HepG2 (cell line): ENCODE measurements around the gene CD300LF. TPM values are rescaled to one million over a fixed set of nuclear protein-coding genes. Genes with fewer than 3 reads are reported as not detected.

ENCODE experiments used
- ATAC-seq: fragments of 200-7000 bp; cut with Tn5 transposase; 3 replicates; pipeline ENCODE4 v1.9.1; 2020; ENCODE audit warnings: mild to moderate bottlenecking, moderate library complexity
- BruUV-seq: library from RNA; stranded (reverse); fragments of 400-500 nt; replicated peaks from 2 replicates; lab custom pipeline; 2021; lab: Mats Ljungman, UMichigan
- CTCF ChIA-PET: fragments of 300-600 bp; formaldehyde crosslinking; extraction: SDS; loops from one replicate; lab custom pipeline; 2021; ENCODE audit warnings: low total read pairs, inconsistent platforms, low intra/inter-chr PET ratio; lab: Yijun Ruan, JAX
- POLR2A ChIA-PET: fragments of 350-600 bp; sonication (Branson Sonifier 250); formaldehyde crosslinking; loops from one replicate; lab custom pipeline; 2020; ENCODE audit warnings: antibody characterized with exemption, inconsistent platforms; lab: Yijun Ruan, JAX
- DNase-seq: peaks from one replicate; pipeline ENCODE4 v3.0.0-alpha.2; 2015; ENCODE audit warnings: low spot score
- FAIRE-seq: peaks from 3 replicates; lab custom pipeline; 2011; peaks lifted over from hg19 to GRCh38; lab: Jason Lieb, UNC
- H2AFZ ChIP-seq: one replicate; pipeline ENCODE4 v1.6.1; 2011; ENCODE audit warnings: low read length, inconsistent platforms
- H3K27ac ChIP-seq: fragments of 300-600 bp; 3 replicates; pipeline ENCODE4 v1.8.0; 2011; ENCODE audit warnings: mixed run types, mild to moderate bottlenecking, mixed read lengths, low read length, inconsistent platforms; ENCODE audit not compliant: insufficient read depth; ENCODE audit errors: extremely low read length
- H3K27me3 ChIP-seq, 2 experiments: fragments of 200-600 bp in 1 of 2; 2 replicates in 1 of 2; 3 replicates in 1 of 2; pipeline versions ENCODE4 v1.6.0 to v1.8.0; 2011; ENCODE audit warnings: low read length in 2 of 2, mild to moderate bottlenecking in 2 of 2, moderate library complexity in 2 of 2, inconsistent platforms in 1 of 2; ENCODE audit not compliant: insufficient read depth in 2 of 2, control insufficient read depth in 1 of 2
- H3K36me3 ChIP-seq, 2 experiments: fragments of 200-600 bp in 1 of 2; replicated peaks in 1 of 2; 2 replicates in 1 of 2; 3 replicates in 1 of 2; pipeline versions ENCODE4 v1.5.1 to v1.8.0; 2011; ENCODE audit warnings: low read length in 2 of 2, inconsistent platforms in 1 of 2; ENCODE audit not compliant: insufficient read depth in 2 of 2, control insufficient read depth in 1 of 2
- H3K4me1 ChIP-seq: 2 replicates; pipeline ENCODE4 v1.5.1; 2012; ENCODE audit warnings: low read length, inconsistent platforms; ENCODE audit not compliant: insufficient read depth
- H3K4me2 ChIP-seq: 2 replicates; pipeline ENCODE4 v1.6.0; 2011; ENCODE audit warnings: low read depth, low read length, inconsistent platforms
- H3K4me3 ChIP-seq, 3 experiments: fragments of 200-600 bp in 1 of 3; sonication (generic), shearing (Covaris generic) in 1 of 3; replicated peaks in 1 of 3; 2 replicates each; pipeline ENCODE4 v1.5.1; 2011 to 2016; ENCODE audit warnings: low read length in 3 of 3, inconsistent platforms in 2 of 3, low read depth in 2 of 3, mild to moderate bottlenecking in 2 of 3, control low read depth in 1 of 3, mixed read lengths in 1 of 3; ENCODE audit not compliant: insufficient read depth in 1 of 3
- H3K79me2 ChIP-seq: one replicate; pipeline ENCODE4 v1.6.1; 2011; ENCODE audit warnings: low read length, inconsistent platforms; ENCODE audit not compliant: insufficient read depth
- H3K9ac ChIP-seq: 2 replicates; pipeline ENCODE4 v1.6.0; 2011; ENCODE audit warnings: mild to moderate bottlenecking, low read depth, low read length, inconsistent platforms; ENCODE audit not compliant: insufficient read depth
- H3K9me3 ChIP-seq: 2 replicates; pipeline ENCODE4 v1.5.1; 2012; ENCODE audit warnings: mild to moderate bottlenecking, low read length
- H4K20me1 ChIP-seq: 2 replicates; pipeline ENCODE4 v1.6.0; 2011; ENCODE audit warnings: inconsistent platforms, mild to moderate bottlenecking, low read length, moderate library complexity; ENCODE audit not compliant: insufficient read depth
- RXRA ChIP-seq: sonication (generic); formaldehyde crosslinking; IDR thresholded peaks from 2 replicates; pipeline ENCODE4 v1.5.1; 2020; ENCODE audit warnings: missing genetic modification reagents
- SMAD9 ChIP-seq: sonication (generic); formaldehyde crosslinking; IDR thresholded peaks from 2 replicates; pipeline ENCODE4 v1.5.1; 2020; ENCODE audit warnings: mild to moderate bottlenecking, missing genetic modification reagents
- ZKSCAN8 ChIP-seq: IDR thresholded peaks from 2 replicates; pipeline ENCODE4 v1.6.1; 2016; ENCODE audit warnings: borderline replicate concordance, missing genetic modification reagents, missing compliant biosample characterization
- ZNF33A ChIP-seq: sonication (generic); formaldehyde crosslinking; IDR thresholded peaks from 2 replicates; pipeline ENCODE4 v1.5.1; 2020; ENCODE audit warnings: missing genetic modification reagents, mild to moderate bottlenecking, moderate library complexity, borderline replicate concordance
- ZNF431 ChIP-seq: sonication (generic); formaldehyde crosslinking; IDR thresholded peaks from 2 replicates; pipeline ENCODE4 v1.9.0; 2022; ENCODE audit warnings: missing genetic modification reagents, low read depth, mild to moderate bottlenecking, borderline replicate concordance
- WGBS: methylation state at CpG from one replicate; pipeline ENCODE4 v1.1.6; 2017; ENCODE audit warnings: low lambda C conversion rate; 5-methylcytosine and 5-hydroxymethylcytosine counted together
- in situ Hi-C: cut with HindIII; loops from 2 replicates; pipeline ENCODE4 v1.10.0; 2017; ENCODE audit warnings: low pct_unique_long_range_greater_than_20kb; ENCODE audit not compliant: extremely low pct_ligation_motif_present
- intact Hi-C: fragments of 100-400 bp; cut with micrococcal nuclease; formaldehyde crosslinking; loops from one replicate; pipeline ENCODE4 v1.10.0; 2022; ENCODE audit not compliant: unreplicated experiment
- polyA plus RNA-seq, 8 experiments: library from polyadenylated mRNA; depleted of rRNA in 3 of 8; stranded (reverse) in 7 of 8; unstranded in 1 of 8; fragments of >200 nt; fragmentation: Illumina TruSeq in 4 of 8; extraction: Trizol in 4 of 8; gene quantifications; 2 replicates each; pipeline versions ENCODE4 v1.2.1 to v1.2.3, GENCODE V29; 2011 to 2016; ENCODE audit warnings: low read depth in 4 of 8, missing spikeins in 1 of 8, mixed read lengths in 1 of 8; ENCODE audit not compliant: insufficient read depth in 1 of 8
- total RNA-seq, 5 experiments: library from RNA; depleted of rRNA; stranded (reverse); fragments of >200 nt; fragmentation: Illumina TruSeq; extraction: Trizol; gene quantifications; 2 replicates each; pipeline ENCODE4 v1.2.3, GENCODE V29; 2016; ENCODE audit warnings: low read depth in 1 of 5
- TF ChIP-seq, protein P1 (sequence below): sonication (generic); formaldehyde crosslinking; IDR thresholded peaks from 2 replicates; pipeline ENCODE4 v1.9.0; 2022; ENCODE audit warnings: missing genetic modification reagents, mild to moderate bottlenecking, borderline replicate concordance

Gene CD300LF
- total and polyA plus RNA-seq, 2 of the 13 experiments (the other 11 are each of a cell fraction or from before 2014, with no cell fraction given), result not detected

GRCh38 chr17:74715144-74715543 lies 2.4 kb upstream of the CD300LF start (continued):
- TF ChIP-seq, protein P1, sequence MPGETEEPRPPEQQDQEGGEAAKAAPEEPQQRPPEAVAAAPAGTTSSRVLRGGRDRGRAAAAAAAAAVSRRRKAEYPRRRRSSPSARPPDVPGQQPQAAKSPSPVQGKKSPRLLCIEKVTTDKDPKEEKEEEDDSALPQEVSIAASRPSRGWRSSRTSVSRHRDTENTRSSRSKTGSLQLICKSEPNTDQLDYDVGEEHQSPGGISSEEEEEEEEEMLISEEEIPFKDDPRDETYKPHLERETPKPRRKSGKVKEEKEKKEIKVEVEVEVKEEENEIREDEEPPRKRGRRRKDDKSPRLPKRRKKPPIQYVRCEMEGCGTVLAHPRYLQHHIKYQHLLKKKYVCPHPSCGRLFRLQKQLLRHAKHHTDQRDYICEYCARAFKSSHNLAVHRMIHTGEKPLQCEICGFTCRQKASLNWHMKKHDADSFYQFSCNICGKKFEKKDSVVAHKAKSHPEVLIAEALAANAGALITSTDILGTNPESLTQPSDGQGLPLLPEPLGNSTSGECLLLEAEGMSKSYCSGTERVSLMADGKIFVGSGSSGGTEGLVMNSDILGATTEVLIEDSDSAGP (CRISPR knock-in tag), result no peak
- TF ChIP-seq ZNF33A (no peak), RXRA (CRISPR knock-in tag) (peak; percentile 74; the same call in 1 of the 2 replicates)

DNA sequence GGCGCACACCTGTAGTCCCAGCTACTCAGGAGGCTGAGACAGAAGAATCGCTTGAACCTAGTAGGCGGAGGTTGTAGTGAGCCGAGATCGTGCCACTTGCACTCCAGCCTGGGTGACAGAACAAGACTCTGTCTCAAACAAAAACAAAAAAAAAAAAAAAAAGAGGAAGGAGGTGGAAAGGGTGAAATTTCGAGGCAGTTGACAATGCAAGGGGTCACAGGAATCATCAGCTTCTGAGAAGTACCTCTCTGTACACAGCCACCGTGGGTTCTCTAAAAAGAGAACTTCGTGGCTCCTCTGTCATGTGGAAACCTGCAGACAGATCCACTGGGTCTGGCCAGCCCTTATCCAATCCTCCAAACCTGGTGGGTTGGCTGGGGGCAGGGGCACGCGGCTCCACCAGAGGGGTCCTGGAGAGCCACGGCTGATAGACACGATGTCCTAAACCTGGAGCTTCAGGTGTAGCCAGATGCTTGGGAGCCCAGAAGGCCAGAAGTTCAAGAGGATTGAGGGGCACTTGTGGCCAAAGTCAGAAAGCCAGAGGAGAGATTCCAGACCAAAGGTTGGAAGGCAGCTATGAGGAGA lies 540 bp upstream of the CD300LF start:
- H3K4me1 ChIP-seq, result peaks cover 26% of the 10 kb centered on the region
- H3K36me3 ChIP-seq, result no peaks in the 10 kb centered on the region
- intact Hi-C loops, result no loop called here
- H3K9me3 ChIP-seq, result no peaks in the 10 kb centered on the region
- DNase-seq (no peak), ATAC-seq (no peak)
- H3K79me2 ChIP-seq, result no peaks in the 10 kb centered on the region
- H3K4me2 ChIP-seq, result no peak overlapping the region
- no peak overlapping the region for H2AFZ ChIP-seq
- no peak overlapping the region for H3K4me3 ChIP-seq
- no peak overlapping the region for H3K9ac ChIP-seq
- TF ChIP-seq ZNF431 (CRISPR knock-in tag), result no peak
- TF ChIP-seq SMAD9, result no peak
- no peak for TF ChIP-seq ZKSCAN8
- TF ChIP-seq, all 625 proteins: peak for 0
- no peak overlapping the region for H3K27ac ChIP-seq
- BruUV-seq, result no TSS peak
- 0 out of 2 replicates have a peak, but pooled peaks cover 4% of the 10 kb centered on the region for H4K20me1 ChIP-seq
- 57% methylated on average over 12 of the region's 12 CpGs for WGBS
- in situ Hi-C loops, result no loop called here
- CTCF ChIA-PET, result no interaction called here
- FAIRE-seq, result no peak
- POLR2A ChIA-PET, result no interaction called here
- H3K27me3 ChIP-seq, result peaks cover 2 to 38% of the 10 kb centered on the region in 2 experiments; a peak in 4 of 5 replicates
